HG03196 (cell line): ENCODE measurements around the gene CYP3A4.
"Not testable (repeated sequence)": the region's sequence is repeated elsewhere in the genome, so short reads cannot be mapped to it uniquely, and the experiment has no call there.

Experiments used
- ATAC-seq: cut with Tn5 transposase; IDR thresholded peaks from one replicate; pipeline ENCODE4 v1.9.1; 2021; ENCODE audit not compliant: unreplicated experiment

CYP3A4 gene

GRCh38 chr7:99729486-99730237 is 54.3 kb downstream of the CYP3A4 start:
- no peak for ATAC-seq

DNA sequence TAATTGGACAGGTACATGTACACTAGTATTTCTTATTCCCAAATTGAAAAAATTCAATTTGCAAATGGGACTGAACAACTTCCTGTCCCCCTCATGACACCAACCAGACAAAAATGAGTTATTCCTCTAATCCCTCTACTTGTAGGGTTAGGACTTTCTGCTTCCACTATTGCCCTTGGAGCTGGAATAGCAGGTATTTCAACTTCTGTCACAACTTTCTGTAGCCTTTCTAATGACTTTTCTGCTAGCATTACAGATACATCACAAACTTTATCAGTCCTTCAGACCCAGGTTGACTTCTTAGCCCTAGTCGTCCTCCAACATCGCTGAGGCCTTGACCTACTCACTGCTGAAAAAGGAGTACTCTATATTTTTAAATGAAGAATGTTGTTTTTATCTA is 55.4 kb downstream of the CYP3A4 start:
- no peak for ATAC-seq

- not testable (repeated sequence) for ATAC-seq
These were observed 60.8 kb downstream of the CYP3A4 start for GRCh38 chr7:99723201-99723600.

- ATAC-seq: no peak
These were observed 63.0 kb downstream of the CYP3A4 start for GRCh38 chr7:99720800-99721595.

DNA sequence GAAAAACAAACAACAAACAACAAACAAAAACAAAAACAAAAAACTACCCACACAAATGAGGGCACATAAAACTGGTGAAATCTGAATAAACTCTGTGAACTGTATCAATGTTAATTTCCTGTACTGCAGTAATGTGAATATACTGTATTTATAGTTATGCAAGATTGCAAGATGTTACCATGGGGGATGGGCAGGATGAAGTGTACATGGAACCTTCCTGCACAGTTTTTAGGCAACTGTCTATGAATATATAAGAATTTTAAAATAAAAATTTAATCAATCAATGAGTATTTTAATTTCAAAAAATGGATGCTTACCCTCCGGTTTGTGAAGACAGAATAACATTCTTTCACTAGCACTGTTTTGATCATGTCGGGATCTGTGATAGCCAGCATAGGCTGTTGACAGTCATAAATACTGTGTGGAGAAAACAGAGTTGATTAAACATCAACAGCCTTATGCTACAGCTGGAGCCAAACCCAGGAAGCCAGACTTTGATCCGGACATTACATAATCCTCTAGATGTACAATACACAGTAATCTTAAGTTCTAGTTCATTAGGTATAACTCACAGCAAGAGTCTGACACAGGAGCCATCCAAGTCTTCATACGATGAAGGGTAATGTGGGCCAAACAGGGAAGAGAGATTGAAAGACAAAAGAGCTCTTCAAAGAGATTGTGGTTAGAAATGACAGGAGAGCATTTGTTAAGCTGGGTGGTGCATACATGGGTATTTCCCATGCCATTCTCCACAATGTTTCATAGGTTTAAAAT is 63.8 kb downstream of the CYP3A4 start:
- no peak for ATAC-seq

DNA sequence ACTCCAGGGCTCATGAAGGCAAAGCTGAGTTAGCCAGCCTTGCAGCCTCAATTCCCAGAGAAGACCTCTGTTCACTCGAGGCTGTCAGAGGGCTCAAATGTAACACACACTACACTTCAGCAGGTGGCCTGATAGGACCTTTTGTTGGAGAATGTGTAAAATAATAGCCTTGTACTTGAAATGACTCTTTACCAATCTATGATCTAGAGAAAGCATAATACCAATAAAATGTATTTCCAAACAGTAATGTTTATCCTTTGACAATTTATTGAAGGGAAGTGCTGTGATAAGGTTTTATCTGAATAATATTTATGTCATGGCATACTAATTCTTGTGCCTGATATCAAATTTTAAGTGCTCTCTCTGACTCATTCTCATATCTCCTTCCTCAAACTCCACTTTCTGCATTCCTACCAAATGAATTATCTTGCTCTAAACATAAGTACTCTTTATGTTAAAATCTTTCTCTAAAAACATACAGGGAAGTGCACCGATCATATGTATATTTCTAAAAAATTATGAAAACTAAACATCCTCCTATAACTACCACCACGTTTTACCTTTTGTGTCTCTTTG is 69.9 kb downstream of the CYP3A4 start:
- no peak for ATAC-seq

DNA sequence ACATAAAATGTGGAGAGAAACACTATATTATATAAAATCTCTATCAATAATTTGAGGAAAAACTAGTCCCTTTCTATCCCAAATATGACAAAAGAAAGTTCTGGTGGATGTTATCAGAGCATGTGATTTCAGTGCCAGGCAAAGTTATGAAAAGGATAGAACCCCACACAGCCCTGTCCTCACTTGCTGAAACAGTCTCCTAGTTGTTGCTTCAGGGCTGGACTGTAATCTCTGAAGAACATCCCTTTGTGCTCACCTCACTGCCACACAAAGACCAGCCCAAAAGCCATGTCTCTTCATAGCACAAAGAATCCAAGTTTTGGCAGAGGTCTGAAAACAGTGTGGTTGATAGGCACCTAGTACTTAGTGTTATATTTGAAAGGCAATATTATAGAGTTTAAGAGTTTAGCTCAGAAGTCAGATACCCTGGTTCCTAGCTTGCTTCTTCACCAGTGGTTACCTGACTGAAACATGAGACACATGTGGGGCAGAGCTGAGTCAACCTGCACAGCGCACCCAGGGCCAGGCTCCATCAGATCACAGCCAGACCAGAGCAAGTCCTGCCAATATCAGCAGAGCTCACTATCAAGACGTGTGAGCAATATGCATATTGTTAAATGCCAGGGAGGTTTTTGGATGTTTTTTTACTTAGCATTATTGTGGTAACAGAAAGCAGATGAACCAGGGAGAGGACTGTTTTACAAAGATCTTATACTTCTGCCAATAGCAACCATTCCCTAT is 74.0 kb downstream of the CYP3A4 start:
- ATAC-seq: no peak

DNA sequence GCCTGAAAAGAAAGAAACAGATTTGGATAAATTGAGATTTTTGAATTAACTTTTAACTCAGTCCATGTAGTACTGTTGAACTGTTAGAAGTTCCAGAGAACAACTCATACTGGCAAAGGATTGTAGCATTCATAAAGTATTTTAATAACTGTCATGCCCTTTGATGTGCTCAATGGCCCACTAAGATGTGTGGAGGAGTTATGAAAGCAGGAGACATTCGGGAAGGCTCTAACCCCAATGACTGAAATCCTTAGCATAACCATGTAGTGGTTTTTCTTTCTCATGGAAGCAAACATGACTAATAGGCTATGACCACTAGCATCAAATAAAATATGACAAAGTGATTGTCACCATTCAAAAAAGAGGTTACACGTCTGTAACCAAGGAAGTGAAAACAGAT is 74.7 kb downstream of the CYP3A4 start:
- no peak for ATAC-seq

DNA sequence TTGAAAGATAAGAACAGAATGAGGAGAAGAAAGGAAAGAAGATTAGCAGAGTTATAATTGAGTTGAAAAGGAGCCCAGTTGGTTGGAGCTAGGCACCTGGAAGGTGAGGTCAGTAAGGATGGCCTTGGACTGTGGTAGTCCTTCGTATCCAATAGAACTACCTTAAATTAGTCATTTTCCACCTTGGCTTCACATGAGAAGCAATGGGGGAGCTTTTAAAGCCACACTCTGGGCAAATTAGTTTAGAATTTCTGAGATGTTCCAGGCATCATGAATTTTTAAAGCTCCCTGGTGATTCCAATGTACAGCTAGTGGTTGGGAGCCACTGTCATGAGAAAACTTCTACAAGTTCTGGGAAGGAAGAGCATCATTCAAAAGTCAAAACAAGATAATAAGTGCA is 76.9 kb downstream of the CYP3A4 start:
- ATAC-seq: no peak
